ENCODE data around the gene METTL21C.

Gene METTL21C

GRCh38 chr13:102642029-102642428, 52.8 kb downstream of the METTL21C start:
- H3K4me3 ChIP-seq (ENCODE audit: low read depth, low read length), result no peak overlapping the region
- no peak for DNase-seq (ENCODE audit: low read depth)
- no peak for TF ChIP-seq CTCF (IDR thresholded peaks at IDR 0.05; ENCODE audit: insufficient read depth, low read depth, low read length, missing control alignments)

- DNase-seq (ENCODE audit: low read depth), result no peak
- H3K4me3 ChIP-seq (ENCODE audit: low read depth, low read length), result no peak overlapping the region
Measured at GRCh38 chr13:102638741-102639140, 56.1 kb downstream of the METTL21C start.

More at GRCh38 chr13:102638741-102639140, 56.1 kb downstream of the METTL21C start:
- no peak for TF ChIP-seq CTCF (IDR thresholded peaks at IDR 0.05; ENCODE audit: insufficient read depth, low read depth, low read length, missing control alignments)

Data from GM12865 (cell line).